Muscle of leg (tissue), 11 donors: ENCODE results near the gene ASTN2. TPM values are rescaled to one million over a fixed set of nuclear protein-coding genes. Genes with fewer than 3 reads are reported as not detected.
A peak's percentile ranks its signal among the peaks of the same experiment; 100 is the strongest.

ENCODE experiments used
- DNase-seq: peaks from one replicate; pipeline ENCODE4 v3.0.0; 2013
- H3K27ac ChIP-seq: one replicate; pipeline ENCODE4 v1.5.1; 2013; ENCODE audit warnings: mild to moderate bottlenecking, low read length, control low read depth
- H3K27me3 ChIP-seq: one replicate; pipeline ENCODE4 v1.6.1; 2013; ENCODE audit warnings: low read length; ENCODE audit not compliant: control insufficient read depth, insufficient read depth
- H3K36me3 ChIP-seq: one replicate; pipeline ENCODE4 v1.6.1; 2013; ENCODE audit warnings: low read length; ENCODE audit not compliant: control insufficient read depth, insufficient read depth
- H3K4me1 ChIP-seq: one replicate; pipeline ENCODE4 v1.6.1; 2013; ENCODE audit warnings: low read length; ENCODE audit not compliant: control insufficient read depth, insufficient read depth
- H3K4me3 ChIP-seq: one replicate; pipeline ENCODE4 v1.5.1; 2013; ENCODE audit warnings: low read length, control low read depth
- H3K9me3 ChIP-seq: replicated peaks from 2 replicates; pipeline ENCODE4 v1.6.1; 2013; ENCODE audit warnings: low read depth, low read length; ENCODE audit not compliant: control insufficient read depth
- WGBS: methylation state at CpG from one replicate; pipeline ENCODE4 v1.1.5; 2013; ENCODE audit warnings: missing lambda C conversion rate; ENCODE audit not compliant: insufficient coverage; 5-methylcytosine and 5-hydroxymethylcytosine counted together
- polyA plus RNA-seq, 8 donors: library from polyadenylated mRNA; unstranded; fragments of 120-200 nt; gene quantifications; one replicate each; pipeline versions ENCODE4 v1.2.1 to v1.2.3, GENCODE V29; 2013; ENCODE audit warnings: inconsistent platforms in 1 of 8, low replicate concordance in 1 of 8; ENCODE audit not compliant: insufficient read length in 8 of 8, insufficient read depth in 1 of 8
- total RNA-seq: library from RNA; stranded (reverse); fragments of 120-200 nt; gene quantifications from one replicate; pipeline ENCODE4 v1.2.4, GENCODE V29; 2013

Gene ASTN2
- total and polyA plus RNA-seq, 9 donors = 2.7 to 10.9 (median 4.4) TPM

DNA sequence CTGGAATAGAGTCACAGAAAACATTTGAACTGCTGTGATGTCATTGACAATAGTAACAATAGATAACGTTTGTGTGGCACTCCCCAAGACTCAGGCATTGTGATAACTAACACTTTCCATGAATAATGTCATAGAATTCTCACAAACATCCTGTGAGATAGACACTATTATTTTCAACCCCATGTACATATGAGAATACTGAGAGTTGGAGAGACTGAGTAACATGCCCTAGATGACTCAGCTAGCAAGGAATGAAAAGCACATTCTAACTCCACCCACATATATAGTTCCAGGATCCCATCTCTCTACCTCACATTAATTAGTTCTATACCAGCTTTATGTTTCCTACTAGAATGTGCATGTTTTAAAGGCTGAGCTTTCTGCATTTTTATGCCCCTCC, 71.4 kb downstream of the ASTN2 start:
- no peak overlapping the region for H3K27ac ChIP-seq
- WGBS = no CpG with 5 or more reads among the region's 1 CpG
- H3K4me3 ChIP-seq = no peak overlapping the region
- no peaks in the 10 kb centered on the region for H3K27me3 ChIP-seq
- DNase-seq = no peak
- H3K4me1 ChIP-seq = no peaks in the 10 kb centered on the region
- H3K9me3 ChIP-seq = no peaks in the 10 kb centered on the region
- no peaks in the 10 kb centered on the region for H3K36me3 ChIP-seq

DNA sequence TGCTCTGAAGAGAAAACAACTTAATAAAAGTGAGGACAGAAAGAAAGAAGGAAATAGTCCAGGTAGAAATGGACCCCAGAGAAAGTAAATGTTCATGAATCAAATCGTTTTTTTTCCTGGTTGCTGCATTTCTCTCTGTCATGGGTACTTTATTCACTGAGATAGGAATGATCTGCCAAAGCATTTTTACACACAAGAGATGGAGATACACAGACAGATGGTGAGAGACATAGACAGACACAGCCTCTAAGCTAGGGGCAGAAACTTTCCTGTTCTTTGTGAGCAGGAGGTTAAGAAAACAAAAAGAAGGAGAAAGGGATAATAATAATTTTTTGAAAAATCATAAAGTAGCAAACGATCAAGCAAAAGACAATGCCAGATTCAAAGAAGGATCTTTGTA, 73.7 kb downstream of the ASTN2 start:
- Histone ChIP-seq H3K4me3 (no peak overlapping the region), H3K9me3 (no peaks in the 10 kb centered on the region), H3K36me3 (no peaks in the 10 kb centered on the region), H3K27ac (no peak overlapping the region), H3K4me1 (no peaks in the 10 kb centered on the region), H3K27me3 (no peaks in the 10 kb centered on the region)
- WGBS = no CpG with 5 or more reads among the region's 2 CpGs
- no peak for DNase-seq

DNA sequence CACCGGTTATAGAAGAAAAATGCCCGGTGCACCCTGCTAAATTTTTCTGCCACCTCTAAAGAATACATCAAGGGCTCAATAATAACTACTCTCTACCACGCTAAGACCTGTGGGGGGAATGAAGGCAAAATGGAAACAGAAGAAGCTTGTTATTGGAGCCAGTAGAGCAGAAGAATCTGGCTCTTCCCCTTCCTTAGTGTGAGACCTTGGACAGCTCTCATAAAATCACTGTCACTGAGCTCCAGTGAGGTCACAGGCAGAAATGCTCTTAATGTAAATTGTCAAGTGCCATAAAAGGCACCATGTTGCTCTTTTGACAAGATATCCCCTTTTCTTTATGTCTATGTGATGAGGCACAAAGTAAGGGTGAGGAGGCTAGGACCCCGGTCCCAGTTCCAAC, 74.4 kb downstream of the ASTN2 start:
- H3K27me3 ChIP-seq = no peaks in the 10 kb centered on the region
- no peaks in the 10 kb centered on the region for H3K4me1 ChIP-seq
- no peaks in the 10 kb centered on the region for H3K36me3 ChIP-seq
- no peak for DNase-seq
- H3K9me3 ChIP-seq = no peaks in the 10 kb centered on the region
- no peak overlapping the region for H3K27ac ChIP-seq
- H3K4me3 ChIP-seq = no peak overlapping the region
- WGBS = no CpG with 5 or more reads among the region's 4 CpGs

DNA sequence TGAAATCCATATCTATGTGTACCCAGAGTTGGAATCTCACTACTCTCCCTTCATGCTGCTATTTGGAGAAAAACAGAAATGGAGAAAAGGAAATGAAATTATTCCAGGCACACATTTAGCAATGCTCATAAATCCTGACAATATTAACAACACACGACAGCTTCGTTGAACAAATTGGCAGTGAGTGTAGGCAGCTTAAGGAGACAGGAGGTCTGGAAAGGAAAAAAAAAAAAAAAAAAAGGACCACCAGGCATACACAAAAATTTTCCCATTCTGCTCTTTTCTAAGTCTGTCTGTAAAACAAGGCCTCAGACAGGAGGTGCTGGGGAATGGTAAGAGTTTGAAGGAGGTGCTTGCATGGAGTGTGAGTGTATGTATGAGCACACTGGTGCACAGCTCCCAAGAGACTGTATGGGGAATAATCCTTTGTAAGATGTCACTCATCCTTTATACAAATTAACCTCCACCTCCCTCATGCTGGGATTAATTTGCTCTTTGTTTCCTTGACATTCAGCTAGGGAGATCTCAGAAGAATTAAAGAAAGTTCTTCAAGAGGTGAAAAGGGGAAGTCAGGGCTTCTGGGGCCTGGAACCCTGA, 78.9 kb downstream of the ASTN2 start:
- no peak for DNase-seq
- Histone ChIP-seq H3K4me1 (no peaks in the 10 kb centered on the region), H3K4me3 (no peak overlapping the region), H3K27me3 (no peaks in the 10 kb centered on the region), H3K27ac (no peak overlapping the region), H3K9me3 (no peaks in the 10 kb centered on the region), H3K36me3 (no peaks in the 10 kb centered on the region)
- WGBS = no CpG with 5 or more reads among the region's 2 CpGs

DNA sequence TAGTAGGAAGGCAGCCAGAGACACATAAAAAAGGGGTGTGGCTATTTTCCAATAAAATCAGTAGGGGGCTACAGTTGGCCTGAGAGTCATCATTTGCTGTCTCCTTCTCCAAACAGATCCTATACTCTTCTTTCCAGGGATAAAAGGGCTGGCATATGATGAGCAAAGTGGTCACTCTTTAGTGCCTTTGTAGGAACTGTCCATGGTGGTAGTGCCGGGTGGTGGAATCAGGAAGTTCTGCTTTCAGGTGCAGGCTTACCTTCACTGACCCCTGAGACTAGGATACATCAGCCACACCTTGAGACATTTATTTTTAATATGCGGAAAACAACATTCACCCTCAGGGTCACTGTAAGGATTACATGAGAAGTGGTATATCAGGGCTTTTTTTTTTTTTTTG, 80.8 kb downstream of the ASTN2 start:
- no peak overlapping the region for H3K27ac ChIP-seq
- no peak for DNase-seq
- no peaks in the 10 kb centered on the region for H3K27me3 ChIP-seq
- H3K4me3 ChIP-seq = no peak overlapping the region
- H3K4me1 ChIP-seq = no peaks in the 10 kb centered on the region
- WGBS = no CpG with 5 or more reads among the region's 2 CpGs
- no peaks in the 10 kb centered on the region for H3K9me3 ChIP-seq
- no peaks in the 10 kb centered on the region for H3K36me3 ChIP-seq

DNA sequence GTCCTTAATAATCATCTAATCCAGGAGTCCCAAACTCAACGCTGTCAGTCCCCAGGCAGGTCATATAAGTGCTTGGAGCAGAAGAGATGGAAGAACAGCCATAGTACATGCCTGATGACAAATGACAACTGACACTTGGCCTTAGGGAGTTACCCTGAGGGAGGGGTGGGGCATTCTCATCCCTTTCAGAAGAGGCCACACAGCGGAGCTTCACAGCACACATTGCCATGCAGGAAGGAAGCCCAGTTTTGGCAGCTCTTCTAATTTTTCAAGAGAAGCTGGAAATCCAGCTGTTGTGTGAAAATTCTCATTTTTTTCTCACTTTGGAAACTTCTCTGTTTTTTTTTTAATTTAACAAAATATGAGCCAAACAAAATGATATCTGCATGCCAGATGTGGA, 89.0 kb downstream of the ASTN2 start:
- Histone ChIP-seq H3K4me3 (no peak overlapping the region), H3K9me3 (no peaks in the 10 kb centered on the region), H3K36me3 (no peaks in the 10 kb centered on the region), H3K27ac (no peak overlapping the region), H3K27me3 (no peaks in the 10 kb centered on the region), H3K4me1 (no peaks in the 10 kb centered on the region)
- WGBS = no CpG with 5 or more reads among the region's 2 CpGs
- DNase-seq = peak; percentile 36

DNA sequence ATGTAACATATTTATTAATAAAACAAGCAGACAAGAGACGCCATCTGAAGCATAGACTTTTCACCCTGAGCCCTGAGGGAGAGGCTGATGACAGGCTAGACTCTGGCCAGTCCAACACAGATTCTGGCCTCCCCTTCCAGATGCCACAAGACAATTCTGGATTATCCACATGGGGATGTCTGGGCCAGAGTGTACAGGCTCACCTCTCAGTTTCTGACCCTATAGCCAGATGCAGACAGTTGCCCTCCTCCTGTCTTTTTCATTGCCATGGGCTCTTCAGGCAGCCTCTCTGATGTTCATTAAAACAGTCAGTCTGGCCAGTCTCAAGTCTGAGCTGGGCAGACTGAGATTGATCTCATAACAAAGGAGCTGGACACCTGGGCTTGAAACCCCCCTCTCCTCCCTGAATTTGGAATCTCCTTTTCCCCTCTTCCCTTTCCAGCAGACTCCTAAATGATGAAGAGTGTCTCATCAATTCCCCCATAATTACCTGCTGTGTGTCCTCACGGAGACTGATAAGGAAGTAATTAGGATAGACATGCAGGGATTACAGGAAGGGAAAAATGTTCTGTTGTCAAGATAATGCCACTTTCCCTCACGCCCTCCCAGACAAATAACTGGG, 89.6 kb downstream of the ASTN2 start:
- no peak for DNase-seq
- H3K4me3 ChIP-seq = no peak overlapping the region
- no peaks in the 10 kb centered on the region for H3K9me3 ChIP-seq
- H3K27me3 ChIP-seq = no peaks in the 10 kb centered on the region
- H3K36me3 ChIP-seq = no peaks in the 10 kb centered on the region
- no peak overlapping the region for H3K27ac ChIP-seq
- no CpG with 5 or more reads among the region's 3 CpGs for whole genome bisulfite sequencing
- no peaks in the 10 kb centered on the region for H3K4me1 ChIP-seq

DNA sequence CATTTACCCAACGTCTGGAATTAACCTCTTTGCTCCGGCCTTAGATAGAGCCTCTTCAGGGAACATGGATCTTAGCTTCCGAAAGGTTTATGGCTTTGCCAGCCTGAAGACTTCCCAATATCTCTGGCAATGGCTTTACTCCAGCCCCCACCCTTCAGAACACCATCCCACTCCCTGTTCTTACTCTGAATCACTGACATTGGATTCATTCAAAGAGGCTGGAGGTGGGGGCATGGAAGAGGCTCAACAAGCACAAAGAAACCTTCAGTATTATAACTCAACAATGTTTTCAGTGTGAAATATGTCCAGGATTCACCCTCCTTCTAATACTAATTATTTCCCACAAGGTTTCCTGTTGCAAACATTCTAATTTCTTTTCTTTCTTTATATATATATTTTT, 91.5 kb downstream of the ASTN2 start:
- 5% methylated on average over 3 of the region's 3 CpGs for WGBS

DNA sequence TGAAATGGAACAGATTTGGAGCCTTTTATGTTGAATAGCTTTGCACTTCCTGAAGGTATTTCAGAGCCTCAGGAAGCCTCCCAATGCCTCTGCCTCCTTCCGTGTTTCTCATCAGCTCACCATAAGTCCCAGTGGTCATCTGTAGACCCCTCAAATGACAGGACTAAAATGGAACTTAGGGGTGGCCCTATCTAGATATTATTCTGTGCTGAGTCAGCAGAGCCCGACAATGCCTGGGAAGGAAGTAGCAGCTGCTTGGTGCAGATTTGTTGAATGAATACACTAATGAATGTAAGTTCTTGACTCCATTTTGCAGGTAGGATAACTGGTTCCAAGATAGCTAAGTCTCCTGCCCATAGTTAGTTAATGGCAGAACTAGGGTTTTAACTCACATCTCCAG, 97.7 kb downstream of the ASTN2 start:
- H3K36me3 ChIP-seq = no peaks in the 10 kb centered on the region
- H3K4me3 ChIP-seq = no peak overlapping the region
- no peak overlapping the region for H3K27ac ChIP-seq
- DNase-seq = no peak
- no peaks in the 10 kb centered on the region for H3K9me3 ChIP-seq
- H3K4me1 ChIP-seq = no peaks in the 10 kb centered on the region
- H3K27me3 ChIP-seq = no peaks in the 10 kb centered on the region
- 63% methylated on average over 1 of the region's 2 CpGs for WGBS

More for the DNA sequence above, 91.5 kb downstream of the ASTN2 start:
- no peak for DNase-seq
- Histone ChIP-seq H3K9me3 (no peaks in the 10 kb centered on the region), H3K4me3 (no peak overlapping the region), H3K27me3 (no peaks in the 10 kb centered on the region), H3K27ac (no peak overlapping the region), H3K36me3 (no peaks in the 10 kb centered on the region), H3K4me1 (no peaks in the 10 kb centered on the region)

DNA sequence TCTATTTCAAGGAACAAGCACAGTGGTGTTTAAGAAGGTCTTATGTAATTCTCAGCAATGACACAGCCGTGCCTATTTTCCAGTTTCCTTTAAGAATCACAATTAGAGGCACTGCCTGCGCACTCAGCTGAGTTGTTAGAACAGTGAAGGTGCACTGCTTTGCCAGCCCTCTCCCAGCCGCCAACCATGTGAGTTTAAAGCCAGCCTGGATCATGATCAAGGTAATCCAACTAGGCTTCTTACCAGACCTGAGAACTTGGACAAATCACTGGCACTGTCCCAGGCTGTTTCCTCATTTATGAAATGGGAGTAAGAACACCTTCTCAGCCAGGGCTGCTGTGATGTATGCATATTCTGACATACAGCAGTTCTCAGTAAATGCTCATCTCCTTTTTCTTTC, 99.6 kb downstream of the ASTN2 start:
- 57% methylated on average over 1 of the region's 3 CpGs for WGBS
- H3K27ac ChIP-seq = no peak overlapping the region
- H3K36me3 ChIP-seq = no peaks in the 10 kb centered on the region
- H3K4me1 ChIP-seq = no peaks in the 10 kb centered on the region
- H3K4me3 ChIP-seq = no peak overlapping the region
- H3K9me3 ChIP-seq = no peaks in the 10 kb centered on the region
- no peaks in the 10 kb centered on the region for H3K27me3 ChIP-seq
- DNase-seq = no peak

DNA sequence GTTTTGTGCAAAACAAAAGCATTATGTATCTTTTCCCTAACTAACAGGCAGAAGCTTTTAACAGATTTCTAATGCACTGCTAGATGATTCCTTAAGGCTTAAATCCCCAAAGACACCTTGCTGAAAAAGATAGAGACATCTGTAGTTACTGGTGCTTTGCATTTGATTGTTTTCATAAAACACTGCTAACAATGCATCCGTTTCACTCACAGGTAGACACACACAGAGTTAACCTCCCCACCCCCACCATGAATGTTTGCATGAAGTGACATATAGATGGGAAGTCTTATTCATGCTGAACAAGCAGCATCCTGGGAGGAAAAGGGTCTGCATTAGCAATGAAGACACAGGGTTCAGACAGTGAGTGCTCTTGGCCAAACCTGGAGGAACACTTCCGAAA, 100.9 kb downstream of the ASTN2 start:
- no peak for DNase-seq
- Histone ChIP-seq H3K4me1 (no peaks in the 10 kb centered on the region), H3K4me3 (no peak overlapping the region), H3K9me3 (no peaks in the 10 kb centered on the region), H3K27me3 (no peaks in the 10 kb centered on the region), H3K36me3 (no peaks in the 10 kb centered on the region), H3K27ac (no peak overlapping the region)
- WGBS = no CpG with 5 or more reads among the region's 2 CpGs
